ENCODE data around the gene RBPJL.

The RBPJL gene

GRCh38 chr20:45304464-45304999, 2.1 kb upstream of the RBPJL start:
- Histone ChIP-seq H3K9me2 (replicated peaks; ENCODE audit: insufficient read depth, low read length) (no peaks in the 10 kb centered on the region), H3F3A (ENCODE audit: insufficient read depth, low read length) (no peaks in the 10 kb centered on the region), H3K9ac (ENCODE audit: low read length) (no peak overlapping the region), H3K4me2 (ENCODE audit: low read depth, low read length) (no peak overlapping the region), H3K79me2 (ENCODE audit: low read length) (no peaks in the 10 kb centered on the region), H3K9me3 (replicated peaks; ENCODE audit: insufficient read depth, low read length) (no peaks in the 10 kb centered on the region), H2AFZ (ENCODE audit: low read length) (no peak overlapping the region), H3K27ac (ENCODE audit: low read length) (no peak overlapping the region), H3K27me3 (replicated peaks; ENCODE audit: insufficient read depth, low read length) (peaks cover 4% of the 10 kb centered on the region; the same call in 1 of the 2 replicates), H3K4me3 (ENCODE audit: low read length) (no peak overlapping the region), H4K20me1 (ENCODE audit: insufficient read depth, low read length) (no peaks in the 10 kb centered on the region), H3K4me1 (ENCODE audit: low read length) (no peaks in the 10 kb centered on the region), H3K36me3 (replicated peaks; ENCODE audit: insufficient read depth, low read length) (no peaks in the 10 kb centered on the region)
- TF ChIP-seq EZH2 (optimal IDR thresholded peaks at IDR 0.05; ENCODE audit: low read depth, low read length) = no peak
- TF ChIP-seq EZH2phosphoT487 (IDR thresholded peaks at IDR 0.05; ENCODE audit: low read length) = no peak
- TF ChIP-seq CTCF (IDR thresholded peaks at IDR 0.05; ENCODE audit: low read length) = no peak
- DNase-seq = no peak

GRCh38 chr20:45305262-45305661, 1.4 kb upstream of the RBPJL start:
- H4K20me1 ChIP-seq (ENCODE audit: insufficient read depth, low read length) = no peaks in the 10 kb centered on the region
- no peak overlapping the region for H3K4me2 ChIP-seq (ENCODE audit: low read depth, low read length)
- H3F3A ChIP-seq (ENCODE audit: insufficient read depth, low read length) = no peaks in the 10 kb centered on the region
- H3K9me2 ChIP-seq (replicated peaks; ENCODE audit: insufficient read depth, low read length) = no peaks in the 10 kb centered on the region
- H3K9ac ChIP-seq (ENCODE audit: low read length) = no peak overlapping the region
- H3K36me3 ChIP-seq (replicated peaks; ENCODE audit: insufficient read depth, low read length) = no peaks in the 10 kb centered on the region
- TF ChIP-seq EZH2phosphoT487 (IDR thresholded peaks at IDR 0.05; ENCODE audit: low read length) = no peak
- no peak for TF ChIP-seq EZH2 (optimal IDR thresholded peaks at IDR 0.05; ENCODE audit: low read depth, low read length)
- no peak for TF ChIP-seq CTCF (IDR thresholded peaks at IDR 0.05; ENCODE audit: low read length)
- peaks cover 4% of the 10 kb centered on the region; the same call in 1 of the 2 replicates for H3K27me3 ChIP-seq (replicated peaks; ENCODE audit: insufficient read depth, low read length)
- no peak for DNase-seq
- no peak overlapping the region for H3K27ac ChIP-seq (ENCODE audit: low read length)
- no peaks in the 10 kb centered on the region for H3K79me2 ChIP-seq (ENCODE audit: low read length)
- H3K4me1 ChIP-seq (ENCODE audit: low read length) = no peaks in the 10 kb centered on the region
- H2AFZ ChIP-seq (ENCODE audit: low read length) = no peak overlapping the region
- no peak overlapping the region for H3K4me3 ChIP-seq (ENCODE audit: low read length)
- H3K9me3 ChIP-seq (replicated peaks; ENCODE audit: insufficient read depth, low read length) = no peaks in the 10 kb centered on the region

- no peak overlapping the region for H3K27ac ChIP-seq (ENCODE audit: low read length)
- no peak overlapping the region for H2AFZ ChIP-seq (ENCODE audit: low read length)
- H3K4me2 ChIP-seq (ENCODE audit: low read depth, low read length) = no peak overlapping the region
- no peaks in the 10 kb centered on the region for H3K9me3 ChIP-seq (replicated peaks; ENCODE audit: insufficient read depth, low read length)
- TF ChIP-seq EZH2 (optimal IDR thresholded peaks at IDR 0.05; ENCODE audit: low read depth, low read length) = no peak
- TF ChIP-seq EZH2phosphoT487 (IDR thresholded peaks at IDR 0.05; ENCODE audit: low read length) = no peak
- TF ChIP-seq CTCF (IDR thresholded peaks at IDR 0.05; ENCODE audit: low read length) = no peak
- peaks cover 4% of the 10 kb centered on the region; the same call in 1 of the 2 replicates for H3K27me3 ChIP-seq (replicated peaks; ENCODE audit: insufficient read depth, low read length)
- H4K20me1 ChIP-seq (ENCODE audit: insufficient read depth, low read length) = no peaks in the 10 kb centered on the region
- H3K79me2 ChIP-seq (ENCODE audit: low read length) = no peaks in the 10 kb centered on the region
- no peaks in the 10 kb centered on the region for H3F3A ChIP-seq (ENCODE audit: insufficient read depth, low read length)
- H3K36me3 ChIP-seq (replicated peaks; ENCODE audit: insufficient read depth, low read length) = no peaks in the 10 kb centered on the region
- no peak for DNase-seq
- H3K9ac ChIP-seq (ENCODE audit: low read length) = no peak overlapping the region
- no peaks in the 10 kb centered on the region for H3K4me1 ChIP-seq (ENCODE audit: low read length)
- no peaks in the 10 kb centered on the region for H3K9me2 ChIP-seq (replicated peaks; ENCODE audit: insufficient read depth, low read length)
- no peak overlapping the region for H3K4me3 ChIP-seq (ENCODE audit: low read length)
These were observed 518 bp downstream of the RBPJL start for GRCh38 chr20:45307076-45307640.

Data from MM.1S (cell line).